Measurements from ENCODE around the gene CDYL2.

DNA sequence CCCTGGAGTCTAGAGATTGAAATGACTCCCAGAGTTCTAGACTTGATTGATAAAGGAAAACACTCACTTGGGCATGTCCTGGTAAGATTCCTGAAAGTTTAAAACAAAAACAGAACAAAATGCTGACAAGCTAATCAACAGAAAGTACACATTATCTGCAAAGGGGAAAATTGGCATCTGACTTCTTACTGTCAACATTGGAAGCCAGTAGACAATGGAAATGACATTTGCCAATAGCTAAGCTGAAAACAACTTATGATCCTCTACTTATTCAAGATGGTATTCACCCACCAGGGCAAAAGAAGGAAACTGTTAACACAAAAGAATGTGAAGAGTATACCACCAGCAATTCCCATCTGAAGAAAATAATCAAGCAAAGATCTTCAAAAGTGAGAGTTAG lies 36.8 kb upstream of the CDYL2 start:
- no peak for TF ChIP-seq POLR2AphosphoS5 (IDR thresholded peaks at IDR 0.05; ENCODE audit: borderline replicate concordance, low read depth, low read length)
- no peak for TF ChIP-seq EZH2 (IDR thresholded peaks at IDR 0.05)
- TF ChIP-seq FOXP2 (optimal IDR thresholded peaks at IDR 0.05; ENCODE audit: control extremely low read depth, extremely low read length, insufficient read depth): no peak
